Glutamatergic neuron (in vitro differentiated cells): Measurements from ENCODE around the gene ACOXL. TPM values are rescaled to one million over a fixed set of nuclear protein-coding genes. Genes with fewer than 3 reads are reported as not detected.
A peak's percentile ranks its signal among the peaks of the same experiment; 100 is the strongest.

ENCODE experiments used
- DNase-seq: peaks from one replicate; pipeline ENCODE4 v3.0.0; 2022
- H3K27ac Mint-ChIP-seq: one replicate; pipeline ENCODE4 v1.8.0; 2020; ENCODE audit warnings: mild to moderate bottlenecking, mixed read lengths, inconsistent platforms; ENCODE audit not compliant: unreplicated experiment
- H3K27me3 Mint-ChIP-seq: one replicate; pipeline ENCODE4 v1.8.0; 2020; ENCODE audit warnings: mild to moderate bottlenecking, moderate library complexity, mixed read lengths, inconsistent platforms; ENCODE audit not compliant: unreplicated experiment
- H3K36me3 Mint-ChIP-seq: one replicate; pipeline ENCODE4 v1.8.0; 2020; ENCODE audit warnings: mild to moderate bottlenecking, mixed read lengths, inconsistent platforms; ENCODE audit not compliant: unreplicated experiment
- H3K4me1 Mint-ChIP-seq: one replicate; pipeline ENCODE4 v1.8.0; 2020; ENCODE audit warnings: mild to moderate bottlenecking, low read depth, mixed read lengths, inconsistent platforms; ENCODE audit not compliant: unreplicated experiment
- H3K4me3 Mint-ChIP-seq: one replicate; pipeline ENCODE4 v1.8.0; 2020; ENCODE audit warnings: mild to moderate bottlenecking, mixed read lengths, inconsistent platforms; ENCODE audit not compliant: unreplicated experiment
- H3K9me3 Mint-ChIP-seq: one replicate; pipeline ENCODE4 v1.8.0; 2020; ENCODE audit warnings: mild to moderate bottlenecking, moderate library complexity, mixed read lengths, inconsistent platforms; ENCODE audit not compliant: unreplicated experiment
- total RNA-seq: library from RNA; stranded (reverse); fragmentation: NEBNext Ultra II Directional; extraction: Animal tissue kit (Norgen Biotek cat#: 25700); gene quantifications from one replicate; pipeline ENCODE4 v1.2.1, GENCODE V29; 2021; ENCODE audit not compliant: unreplicated experiment
- TF ChIP-seq, protein P1 (sequence below): fragments of 200-600 bp; sonication (generic); IDR thresholded peaks from one replicate; pipeline ENCODE4 v1.5.0; 2021; ENCODE audit not compliant: partially characterized antibody, unreplicated experiment

ACOXL gene
- total RNA-seq, 1 donor from 2014 or later = 1.4 TPM

DNA sequence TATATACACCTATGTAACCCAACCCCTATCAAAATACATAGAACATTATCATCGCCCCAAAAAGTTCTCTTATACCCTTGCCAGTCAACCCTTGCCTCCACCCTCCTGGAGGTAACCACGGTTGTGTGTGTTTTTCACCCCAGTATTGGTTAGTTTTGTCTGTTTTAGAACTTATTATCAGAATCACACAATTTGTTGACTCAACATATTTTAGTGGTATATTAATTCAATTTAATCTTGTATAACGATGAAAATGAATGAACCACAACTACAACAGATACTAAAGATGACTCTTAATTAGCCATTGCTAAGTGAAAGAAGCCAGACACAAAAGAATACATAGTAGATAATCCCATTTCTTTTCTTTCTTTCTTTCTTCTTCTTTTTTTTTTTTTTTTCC lies 19.3 kb downstream of the ACOXL start:
- no peak for DNase-seq
- Mint-ChIP-seq H3K36me3 (no peaks in the 10 kb centered on the region), H3K4me1 (peaks cover 6% of the 10 kb centered on the region), H3K27me3 (peaks cover 2% of the 10 kb centered on the region), H3K9me3 (no peaks in the 10 kb centered on the region), H3K4me3 (no peak overlapping the region), H3K27ac (no peak overlapping the region)
- TF ChIP-seq, protein P1, sequence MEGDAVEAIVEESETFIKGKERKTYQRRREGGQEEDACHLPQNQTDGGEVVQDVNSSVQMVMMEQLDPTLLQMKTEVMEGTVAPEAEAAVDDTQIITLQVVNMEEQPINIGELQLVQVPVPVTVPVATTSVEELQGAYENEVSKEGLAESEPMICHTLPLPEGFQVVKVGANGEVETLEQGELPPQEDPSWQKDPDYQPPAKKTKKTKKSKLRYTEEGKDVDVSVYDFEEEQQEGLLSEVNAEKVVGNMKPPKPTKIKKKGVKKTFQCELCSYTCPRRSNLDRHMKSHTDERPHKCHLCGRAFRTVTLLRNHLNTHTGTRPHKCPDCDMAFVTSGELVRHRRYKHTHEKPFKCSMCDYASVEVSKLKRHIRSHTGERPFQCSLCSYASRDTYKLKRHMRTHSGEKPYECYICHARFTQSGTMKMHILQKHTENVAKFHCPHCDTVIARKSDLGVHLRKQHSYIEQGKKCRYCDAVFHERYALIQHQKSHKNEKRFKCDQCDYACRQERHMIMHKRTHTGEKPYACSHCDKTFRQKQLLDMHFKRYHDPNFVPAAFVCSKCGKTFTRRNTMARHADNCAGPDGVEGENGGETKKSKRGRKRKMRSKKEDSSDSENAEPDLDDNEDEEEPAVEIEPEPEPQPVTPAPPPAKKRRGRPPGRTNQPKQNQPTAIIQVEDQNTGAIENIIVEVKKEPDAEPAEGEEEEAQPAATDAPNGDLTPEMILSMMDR = no peak

DNA sequence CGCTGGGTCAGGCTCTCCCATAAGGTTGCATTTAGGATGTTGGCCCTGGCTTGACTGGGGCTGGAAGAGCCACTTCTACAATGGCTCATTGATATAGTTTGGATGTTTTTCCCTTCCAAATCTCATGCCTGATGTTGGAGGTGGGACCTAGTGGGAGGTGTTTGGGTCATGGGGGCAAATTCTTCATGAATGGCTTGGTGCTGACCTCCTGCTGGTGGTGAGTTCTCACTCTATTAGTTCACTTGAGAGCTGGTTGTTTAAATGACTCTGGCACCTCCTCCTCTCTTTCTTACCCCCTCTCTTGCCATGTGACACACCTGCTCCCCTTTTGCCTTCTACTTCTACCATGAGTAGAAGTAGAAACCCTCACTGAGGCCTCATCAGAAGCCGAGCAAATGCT lies 20.5 kb downstream of the ACOXL start:
- DNase-seq = no peak
- Mint-ChIP-seq H3K4me3 (no peak overlapping the region), H3K27ac (no peak overlapping the region), H3K9me3 (no peaks in the 10 kb centered on the region), H3K4me1 (peaks cover 6% of the 10 kb centered on the region), H3K27me3 (peaks cover 2% of the 10 kb centered on the region), H3K36me3 (no peaks in the 10 kb centered on the region)
- TF ChIP-seq, protein P1 = no peak

DNA sequence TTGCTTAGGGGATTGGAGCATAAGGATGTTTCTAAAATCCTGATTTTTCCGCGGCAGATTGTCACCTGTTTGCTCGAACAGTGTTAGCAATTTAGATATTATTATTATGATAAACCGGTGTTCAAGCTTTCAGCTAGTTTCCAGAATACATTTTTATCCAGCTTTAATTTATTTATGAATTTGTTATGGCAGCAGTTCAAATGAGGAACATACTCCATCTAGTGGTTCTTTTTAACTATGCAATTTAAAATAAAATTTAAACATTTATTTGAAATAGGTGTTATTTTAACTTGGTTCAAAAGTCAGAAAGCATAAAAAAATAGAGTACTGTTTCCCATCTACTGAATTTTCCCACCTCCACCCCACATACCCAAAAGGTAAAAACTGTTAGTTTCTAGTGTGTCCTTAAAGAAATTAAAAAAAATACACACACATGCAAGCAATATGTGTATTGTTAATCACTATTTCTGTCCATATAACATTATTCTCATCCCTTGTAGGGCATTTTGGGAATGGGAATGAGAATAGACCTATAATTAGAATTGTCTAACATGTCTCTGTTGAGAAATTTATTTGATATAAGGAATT lies 23.2 kb downstream of the ACOXL start:
- H3K27me3 Mint-ChIP-seq = no peaks in the 10 kb centered on the region
- H3K4me3 Mint-ChIP-seq = no peak overlapping the region
- TF ChIP-seq, protein P1 = peak; percentile 76
- no peak overlapping the region for H3K27ac Mint-ChIP-seq
- H3K4me1 Mint-ChIP-seq = no peaks in the 10 kb centered on the region
- peaks cover 11% of the 10 kb centered on the region for H3K36me3 Mint-ChIP-seq
- DNase-seq = no peak
- no peaks in the 10 kb centered on the region for H3K9me3 Mint-ChIP-seq

DNA sequence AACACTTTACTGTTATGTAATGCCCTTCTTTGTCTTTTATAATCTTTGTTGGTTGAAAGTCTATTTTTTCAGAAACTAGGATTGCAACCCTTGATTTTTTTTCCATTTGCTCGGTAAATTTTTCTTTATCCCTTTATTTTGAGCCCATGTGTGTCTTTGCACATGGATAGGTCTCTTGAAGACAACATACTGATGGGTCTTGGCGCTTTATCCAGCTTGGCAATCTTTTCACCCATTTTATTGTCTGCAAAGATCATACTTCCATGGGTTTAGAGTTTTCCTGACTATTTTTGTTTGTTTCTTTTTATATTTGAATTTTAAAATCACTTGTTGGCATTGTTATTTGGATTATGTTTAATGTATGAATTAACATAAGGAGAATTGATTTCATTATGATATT lies 27.0 kb downstream of the ACOXL start:
- Mint-ChIP-seq H3K4me1 (no peaks in the 10 kb centered on the region), H3K9me3 (no peaks in the 10 kb centered on the region), H3K36me3 (peaks cover 11% of the 10 kb centered on the region), H3K4me3 (no peak overlapping the region), H3K27me3 (no peaks in the 10 kb centered on the region), H3K27ac (no peak overlapping the region)
- DNase-seq = no peak
- TF ChIP-seq, protein P1 = no peak

DNA sequence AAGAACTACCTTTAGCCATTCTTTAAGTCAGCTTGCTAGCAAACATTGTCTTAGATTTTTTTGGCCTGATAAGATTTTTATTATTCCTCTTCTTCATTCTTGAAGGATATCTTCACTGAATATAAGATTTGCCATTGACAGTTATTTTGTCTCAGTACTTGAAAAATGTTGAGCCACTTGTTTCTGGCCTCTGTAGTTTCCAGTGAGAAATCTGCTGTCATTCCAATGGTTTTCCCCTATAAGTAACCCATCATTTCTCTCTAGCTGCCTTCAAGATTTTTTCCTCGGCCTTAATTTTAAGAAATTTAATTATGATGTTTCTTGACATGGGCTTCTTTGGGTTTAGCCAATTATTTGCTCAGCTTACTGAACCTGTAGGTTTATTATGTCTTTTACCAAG lies 32.6 kb downstream of the ACOXL start:
- H3K27ac Mint-ChIP-seq = no peak overlapping the region
- H3K27me3 Mint-ChIP-seq = no peaks in the 10 kb centered on the region
- TF ChIP-seq, protein P1 = no peak
- H3K36me3 Mint-ChIP-seq = no peaks in the 10 kb centered on the region
- no peak overlapping the region for H3K4me3 Mint-ChIP-seq
- no peaks in the 10 kb centered on the region for H3K4me1 Mint-ChIP-seq
- no peaks in the 10 kb centered on the region for H3K9me3 Mint-ChIP-seq
- no peak for DNase-seq
